Measurements from ENCODE around the gene EVX1.

DNA sequence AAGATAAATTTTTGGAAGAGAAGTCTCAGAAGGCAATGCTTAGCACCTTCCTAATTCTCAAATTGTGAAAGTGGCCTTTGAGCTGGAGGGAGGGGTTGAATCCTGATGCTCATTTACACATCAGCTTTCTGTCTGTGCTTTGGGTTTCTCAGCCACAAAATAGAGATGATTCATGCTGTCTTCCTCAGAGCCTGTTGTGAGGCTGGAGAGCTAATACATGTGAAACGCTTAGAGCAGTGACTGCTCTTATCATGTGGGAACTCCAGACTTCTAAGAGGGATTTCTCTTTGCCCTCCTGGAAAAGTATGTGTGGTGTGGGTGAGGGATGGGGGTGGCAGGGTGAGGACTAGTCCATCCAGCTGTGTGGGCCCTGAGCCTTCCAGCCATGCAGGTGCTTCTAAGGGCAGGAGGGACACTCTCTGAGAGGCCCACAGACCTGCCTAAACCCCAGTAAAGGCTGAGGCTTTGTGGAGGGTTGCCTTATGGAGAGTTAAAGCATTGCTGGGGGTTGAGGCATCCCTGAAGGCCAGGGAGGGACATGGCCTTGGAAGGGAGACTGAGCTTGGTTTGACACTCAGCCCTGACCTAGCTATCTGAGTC lies 4.8 kb upstream of the EVX1 start:
- TF ChIP-seq, protein P1, sequence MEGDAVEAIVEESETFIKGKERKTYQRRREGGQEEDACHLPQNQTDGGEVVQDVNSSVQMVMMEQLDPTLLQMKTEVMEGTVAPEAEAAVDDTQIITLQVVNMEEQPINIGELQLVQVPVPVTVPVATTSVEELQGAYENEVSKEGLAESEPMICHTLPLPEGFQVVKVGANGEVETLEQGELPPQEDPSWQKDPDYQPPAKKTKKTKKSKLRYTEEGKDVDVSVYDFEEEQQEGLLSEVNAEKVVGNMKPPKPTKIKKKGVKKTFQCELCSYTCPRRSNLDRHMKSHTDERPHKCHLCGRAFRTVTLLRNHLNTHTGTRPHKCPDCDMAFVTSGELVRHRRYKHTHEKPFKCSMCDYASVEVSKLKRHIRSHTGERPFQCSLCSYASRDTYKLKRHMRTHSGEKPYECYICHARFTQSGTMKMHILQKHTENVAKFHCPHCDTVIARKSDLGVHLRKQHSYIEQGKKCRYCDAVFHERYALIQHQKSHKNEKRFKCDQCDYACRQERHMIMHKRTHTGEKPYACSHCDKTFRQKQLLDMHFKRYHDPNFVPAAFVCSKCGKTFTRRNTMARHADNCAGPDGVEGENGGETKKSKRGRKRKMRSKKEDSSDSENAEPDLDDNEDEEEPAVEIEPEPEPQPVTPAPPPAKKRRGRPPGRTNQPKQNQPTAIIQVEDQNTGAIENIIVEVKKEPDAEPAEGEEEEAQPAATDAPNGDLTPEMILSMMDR (IDR thresholded peaks at IDR 0.05), result no peak
- TF ChIP-seq EP300 (IDR thresholded peaks at IDR 0.05; ENCODE audit: low read depth), result no peak
- no peak for TF ChIP-seq POLR2A (IDR thresholded peaks at IDR 0.05)
- no peak for TF ChIP-seq POLR2AphosphoS5 (IDR thresholded peaks at IDR 0.05)

All from transverse colon (tissue), 4 donors.